NCI-H345 treated with DMSO at 0.1 percent for 48 hours (cell line): Measurements from ENCODE around the gene CUL2.
"Not testable (repeated sequence)": the region's sequence is repeated elsewhere in the genome, so short reads cannot be mapped to it uniquely, and the experiment has no call there.

Source experiments
- DNase-seq: peaks from one replicate; lab custom pipeline; 2025; ENCODE audit not compliant: unreplicated experiment; lab: John Stamatoyannopoulos, UW

Gene CUL2

GRCh38 chr10:35020481-35020880 is 69.7 kb downstream of the CUL2 start:
- DNase-seq = no peak

- DNase-seq = no peak
Measured at GRCh38 chr10:35019041-35020024, 70.8 kb downstream of the CUL2 start.

GRCh38 chr10:35017608-35018007 is 72.5 kb downstream of the CUL2 start:
- DNase-seq = no peak

- DNase-seq = no peak
Measured at GRCh38 chr10:35015843-35016408, 74.2 kb downstream of the CUL2 start.

- no peak for DNase-seq
Measured at GRCh38 chr10:35012781-35013180, 77.4 kb downstream of the CUL2 start.

GRCh38 chr10:35011771-35012191 is 78.4 kb downstream of the CUL2 start:
- no peak for DNase-seq

- DNase-seq = no peak
Measured at GRCh38 chr10:35007858-35008301, 82.3 kb downstream of the CUL2 start.

GRCh38 chr10:35006836-35007235 is 83.3 kb downstream of the CUL2 start:
- DNase-seq = no peak

GRCh38 chr10:35005868-35006267 is 84.3 kb downstream of the CUL2 start:
- no peak for DNase-seq

- no peak for DNase-seq
Measured at GRCh38 chr10:35004651-35005050, 85.5 kb downstream of the CUL2 start.

- no peak for DNase-seq
Measured at GRCh38 chr10:35003906-35004305, 86.2 kb downstream of the CUL2 start.

- no peak for DNase-seq
Measured at GRCh38 chr10:35000936-35001335, 89.2 kb downstream of the CUL2 start.

GRCh38 chr10:34999532-34999931 is 90.6 kb downstream of the CUL2 start:
- DNase-seq = no peak

- DNase-seq = no peak
Measured at GRCh38 chr10:34998940-34999339, 91.2 kb downstream of the CUL2 start.

- no peak for DNase-seq
Measured at GRCh38 chr10:34996843-34997242, 93.3 kb downstream of the CUL2 start.

GRCh38 chr10:34995925-34996324 is 94.2 kb downstream of the CUL2 start:
- no peak for DNase-seq

GRCh38 chr10:34994565-34995142 is 95.5 kb downstream of the CUL2 start:
- DNase-seq = peak; percentile 1

GRCh38 chr10:34993782-34994181 is 96.4 kb downstream of the CUL2 start:
- DNase-seq = no peak

GRCh38 chr10:34991117-34991516 is 99.0 kb downstream of the CUL2 start:
- not testable (repeated sequence) for DNase-seq

GRCh38 chr10:34988397-34989067 is 101.6 kb downstream of the CUL2 start:
- DNase-seq = no peak

- no peak for DNase-seq
Measured at GRCh38 chr10:34985823-34986222, 104.3 kb downstream of the CUL2 start.
